Natural killer cell (primary cell): ENCODE results near the gene LPCAT2. TPM values are rescaled to one million over a fixed set of nuclear protein-coding genes. Genes with fewer than 3 reads are reported as not detected.

Experiments used
- ATAC-seq, 3 donors: fragments of 150-1000 bp in 2 of 3; fragments of 200-7000 bp in 1 of 3; cut with Tn5 transposase; 1 replicate in 1 of 3; 2 replicates in 2 of 3; pipeline ENCODE4 v1.10.0; 2021; ENCODE audit warnings: mild to moderate bottlenecking in 2 of 3, moderate library complexity in 2 of 3
- DNase-seq, 2 donors: peaks; one replicate each; pipeline versions ENCODE4 v3.0.0 to v3.0.0-alpha.2; 2013 to 2021; ENCODE audit warnings: mixed read lengths in 1 of 2
- H3K27ac ChIP-seq: one replicate; pipeline ENCODE4 v1.5.1; 2013; ENCODE audit warnings: mild to moderate bottlenecking, low read length
- H3K27me3 ChIP-seq: one replicate; pipeline ENCODE4 v1.6.1; 2013; ENCODE audit warnings: low read length; ENCODE audit not compliant: control insufficient read depth, insufficient read depth
- H3K36me3 ChIP-seq: one replicate; pipeline ENCODE4 v1.6.1; 2013; ENCODE audit warnings: low read length; ENCODE audit not compliant: control insufficient read depth, insufficient read depth
- H3K4me1 ChIP-seq: one replicate; pipeline ENCODE4 v1.6.1; 2013; ENCODE audit warnings: low read length; ENCODE audit not compliant: control insufficient read depth, insufficient read depth
- H3K4me3 ChIP-seq: one replicate; pipeline ENCODE4 v1.5.1; 2013; ENCODE audit warnings: low read length
- H3K9me3 ChIP-seq: one replicate; pipeline ENCODE4 v1.6.1; 2013; ENCODE audit warnings: low read length; ENCODE audit not compliant: control insufficient read depth, insufficient read depth
- H3K27ac Mint-ChIP-seq, 2 donors: one replicate each; pipeline ENCODE4 v1.8.0; 2022; ENCODE audit warnings: mild to moderate bottlenecking in 2 of 2, mixed read lengths in 2 of 2, moderate library complexity in 1 of 2
- H3K27me3 Mint-ChIP-seq, 2 donors: one replicate each; pipeline ENCODE4 v1.8.0; 2022; ENCODE audit warnings: low read depth in 2 of 2, mixed read lengths in 2 of 2
- H3K36me3 Mint-ChIP-seq: one replicate; pipeline ENCODE4 v1.8.0; 2022; ENCODE audit warnings: mixed read lengths
- H3K4me1 Mint-ChIP-seq, 2 donors: one replicate each; pipeline ENCODE4 v1.8.0; 2022; ENCODE audit warnings: mixed read lengths in 2 of 2
- H3K4me3 Mint-ChIP-seq: one replicate; pipeline ENCODE4 v1.8.0; 2022; ENCODE audit warnings: mild to moderate bottlenecking, moderate library complexity, mixed read lengths
- H3K9me3 Mint-ChIP-seq, 2 donors: one replicate each; pipeline ENCODE4 v1.8.0; 2022; ENCODE audit warnings: mixed read lengths in 2 of 2
- WGBS: methylation state at CpG from one replicate; pipeline ENCODE4 v1.1.7; 2013; ENCODE audit warnings: missing lambda C conversion rate; ENCODE audit not compliant: insufficient coverage; 5-methylcytosine and 5-hydroxymethylcytosine counted together
- intact Hi-C: fragments of 100-400 bp; cut with micrococcal nuclease; formaldehyde crosslinking; loops from one replicate; pipeline ENCODE4 v1.14.2; 2022
- total RNA-seq, 4 donors: library from RNA; stranded (reverse); fragments of 120-200 nt in 1 of 4; gene quantifications; one replicate each; pipeline versions ENCODE4 v1.2.3 to v1.2.4, GENCODE V29; 2013 to 2022
- TF ChIP-seq, protein P1 (sequence below): fragments of 200-600 bp; IDR thresholded peaks from one replicate; pipeline ENCODE4 v1.8.0; 2022; ENCODE audit warnings: antibody characterized with exemption

LPCAT2 gene
- total RNA-seq, 3 donors from 2014 or later (not counting 1 experiment from before 2014, with no cell fraction given) = 1.6 to 23.5 (median 3.1) TPM

DNA sequence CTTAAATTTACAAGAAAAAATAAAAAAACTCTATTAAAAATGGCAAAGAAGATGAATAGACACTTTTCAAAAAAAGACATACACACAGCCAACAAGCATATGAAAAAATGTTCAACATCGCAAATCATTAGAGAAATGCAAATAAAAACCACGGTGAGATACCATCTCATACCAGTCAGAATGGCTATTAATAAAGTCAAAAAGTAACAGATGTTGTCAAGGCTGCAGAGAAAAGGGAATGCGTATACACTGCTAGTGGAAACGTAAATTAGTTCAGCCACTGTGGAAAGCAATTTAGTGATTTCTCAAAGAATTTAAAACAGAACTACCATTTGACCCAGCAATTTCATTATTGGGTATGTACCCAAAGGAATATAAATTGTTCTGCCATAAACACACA is 89.1 kb downstream of the LPCAT2 start:
- Mint-ChIP-seq H3K36me3 (no peaks in the 10 kb centered on the region), H3K4me3 (no peak overlapping the region), H3K9me3 (peaks cover 3 to 5% of the 10 kb centered on the region in 2 donors), H3K4me1 (no peaks in the 10 kb centered on the region), H3K27ac (no peak overlapping the region), H3K27me3 (peaks cover 8 to 10% of the 10 kb centered on the region in 2 donors)
- 48% methylated on average over 4 of the region's 4 CpGs for WGBS
- DNase-seq (no peak), ATAC-seq (no peak)
- TF ChIP-seq, protein P1, sequence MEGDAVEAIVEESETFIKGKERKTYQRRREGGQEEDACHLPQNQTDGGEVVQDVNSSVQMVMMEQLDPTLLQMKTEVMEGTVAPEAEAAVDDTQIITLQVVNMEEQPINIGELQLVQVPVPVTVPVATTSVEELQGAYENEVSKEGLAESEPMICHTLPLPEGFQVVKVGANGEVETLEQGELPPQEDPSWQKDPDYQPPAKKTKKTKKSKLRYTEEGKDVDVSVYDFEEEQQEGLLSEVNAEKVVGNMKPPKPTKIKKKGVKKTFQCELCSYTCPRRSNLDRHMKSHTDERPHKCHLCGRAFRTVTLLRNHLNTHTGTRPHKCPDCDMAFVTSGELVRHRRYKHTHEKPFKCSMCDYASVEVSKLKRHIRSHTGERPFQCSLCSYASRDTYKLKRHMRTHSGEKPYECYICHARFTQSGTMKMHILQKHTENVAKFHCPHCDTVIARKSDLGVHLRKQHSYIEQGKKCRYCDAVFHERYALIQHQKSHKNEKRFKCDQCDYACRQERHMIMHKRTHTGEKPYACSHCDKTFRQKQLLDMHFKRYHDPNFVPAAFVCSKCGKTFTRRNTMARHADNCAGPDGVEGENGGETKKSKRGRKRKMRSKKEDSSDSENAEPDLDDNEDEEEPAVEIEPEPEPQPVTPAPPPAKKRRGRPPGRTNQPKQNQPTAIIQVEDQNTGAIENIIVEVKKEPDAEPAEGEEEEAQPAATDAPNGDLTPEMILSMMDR = no peak
- Histone ChIP-seq H3K4me3 (no peak overlapping the region), H3K4me1 (no peaks in the 10 kb centered on the region), H3K9me3 (no peaks in the 10 kb centered on the region), H3K36me3 (no peaks in the 10 kb centered on the region), H3K27ac (no peak overlapping the region), H3K27me3 (no peaks in the 10 kb centered on the region)
- intact Hi-C loops = no loop called here

DNA sequence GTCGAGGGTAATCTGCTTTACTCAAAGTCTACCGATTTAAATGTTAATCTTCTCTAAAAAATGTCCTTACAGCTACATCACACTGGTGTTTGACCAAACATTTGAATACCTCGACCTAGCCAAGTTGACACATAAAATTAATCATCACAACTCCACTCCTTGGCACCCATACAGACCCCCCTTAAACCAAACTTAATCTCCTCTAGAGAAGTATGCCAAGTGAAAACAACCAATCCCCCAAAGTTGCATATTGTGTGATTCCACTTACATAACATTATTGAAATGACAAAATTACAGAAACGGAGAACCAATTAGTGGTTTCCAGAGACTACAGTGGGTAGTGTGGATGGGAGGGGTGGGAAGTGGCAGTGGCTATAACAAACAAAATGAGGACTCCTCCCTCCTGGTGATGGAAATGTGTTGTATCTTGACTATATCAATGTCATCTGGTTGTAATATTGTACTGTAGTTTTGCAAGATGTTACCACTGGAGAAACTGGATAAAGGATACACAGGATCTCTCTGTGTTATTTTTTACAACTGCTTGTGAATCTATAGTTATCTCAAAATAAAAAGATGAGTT is 97.0 kb downstream of the LPCAT2 start:
- intact Hi-C loops = no loop called here
- Mint-ChIP-seq H3K9me3 (peaks cover 2 to 3% of the 10 kb centered on the region in 2 donors), H3K4me1 (no peaks in the 10 kb centered on the region), H3K4me3 (no peak overlapping the region), H3K27me3 (peaks cover 0 to 4% of the 10 kb centered on the region in 2 donors), H3K27ac (no peak overlapping the region), H3K36me3 (no peaks in the 10 kb centered on the region)
- Histone ChIP-seq H3K4me1 (no peaks in the 10 kb centered on the region), H3K9me3 (no peaks in the 10 kb centered on the region), H3K36me3 (no peaks in the 10 kb centered on the region), H3K4me3 (no peak overlapping the region), H3K27ac (no peak overlapping the region), H3K27me3 (no peaks in the 10 kb centered on the region)
- 57% methylated on average over 4 of the region's 4 CpGs for WGBS
- no peak for ATAC-seq
- no peak for DNase-seq
- TF ChIP-seq, protein P1 = no peak

DNA sequence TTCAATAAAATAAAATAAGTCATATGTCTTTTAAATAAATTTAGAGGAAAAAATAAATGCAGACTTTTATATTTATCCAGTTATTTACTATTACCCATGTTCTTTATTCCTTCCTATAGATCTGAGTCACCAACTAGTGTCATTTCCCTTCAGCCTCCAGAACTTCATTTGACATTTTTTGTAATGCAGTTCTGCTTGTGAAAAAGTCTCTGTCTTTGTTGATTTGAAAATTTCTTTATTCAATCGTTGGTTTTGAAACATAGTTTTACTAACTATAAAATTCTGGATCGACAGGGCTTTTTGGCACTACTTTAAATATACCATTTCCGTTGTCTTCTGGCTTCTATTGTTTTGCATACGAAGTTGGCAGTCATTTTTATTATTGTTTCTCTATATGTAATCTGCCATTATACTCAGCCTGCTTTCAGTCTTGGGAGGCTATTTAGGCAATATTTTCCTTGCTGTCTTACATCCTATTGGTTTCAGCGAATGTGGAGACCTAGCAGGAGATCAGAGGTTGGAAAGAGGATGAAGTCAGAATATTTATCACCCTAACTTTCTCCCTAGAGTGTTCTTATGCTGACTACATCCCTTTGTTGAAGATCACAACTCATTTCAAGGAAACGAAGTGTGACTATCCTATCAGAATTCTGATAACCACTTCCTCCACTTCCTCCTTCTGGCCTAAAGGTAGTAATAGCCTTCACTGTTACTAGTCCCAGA is 104.9 kb downstream of the LPCAT2 start:
- TF ChIP-seq, protein P1 = no peak
- no peaks in the 10 kb centered on the region for H3K36me3 Mint-ChIP-seq
- peaks cover 0 to 9% of the 10 kb centered on the region in 2 donors for H3K27me3 Mint-ChIP-seq
- H3K9me3 Mint-ChIP-seq = peaks cover 0 to 2% of the 10 kb centered on the region in 2 donors
- ATAC-seq (no peak), DNase-seq (no peak)
- no peak overlapping the region for H3K4me3 ChIP-seq
- H3K36me3 ChIP-seq = no peaks in the 10 kb centered on the region
- no peaks in the 10 kb centered on the region for H3K4me1 ChIP-seq
- intact Hi-C loops = no loop called here
- no peaks in the 10 kb centered on the region for H3K9me3 ChIP-seq
- no peaks in the 10 kb centered on the region for H3K4me1 Mint-ChIP-seq
- WGBS = 81% methylated on average over 5 of the region's 6 CpGs
- H3K4me3 Mint-ChIP-seq = no peak overlapping the region
- no peaks in the 10 kb centered on the region for H3K27me3 ChIP-seq
- no peak overlapping the region for H3K27ac ChIP-seq
- no peak overlapping the region for H3K27ac Mint-ChIP-seq
